GM19240 (cell line): ENCODE measurements around the gene LRRC8B.

Experiments used
- DNase-seq: peaks from one replicate; pipeline ENCODE4 v3.0.0; 2011; ENCODE audit warnings: low spot score; ENCODE audit not compliant: insufficient read length

The LRRC8B gene

DNA sequence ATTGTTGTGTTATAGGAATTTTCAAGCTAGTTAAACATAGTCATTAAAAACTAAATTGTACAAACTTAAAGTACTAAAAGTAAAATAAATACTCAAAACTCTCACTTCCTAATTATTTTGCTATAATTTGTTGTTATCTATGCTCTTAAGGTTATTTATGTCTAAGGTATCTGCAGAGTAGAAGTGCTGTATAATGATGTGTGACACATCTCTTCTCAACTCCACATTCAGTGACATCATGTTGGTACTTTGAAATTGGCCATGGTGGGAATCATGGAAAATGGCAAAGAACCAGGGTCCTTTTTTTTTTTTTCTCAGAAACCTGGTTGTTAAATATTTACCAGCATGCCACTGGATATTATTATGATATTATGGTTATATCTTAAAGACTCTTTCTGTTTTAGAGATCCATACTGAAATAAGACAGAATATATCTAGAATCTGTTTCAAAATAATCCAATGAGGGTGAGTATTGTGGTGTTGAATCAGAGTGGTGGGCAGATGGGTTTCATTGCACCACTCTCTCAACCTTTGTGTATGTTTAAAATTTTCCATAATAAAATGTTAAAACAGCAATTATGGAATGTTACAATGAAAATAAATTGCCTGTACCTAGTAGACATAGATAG, 22.4 kb downstream of the LRRC8B start:
- DNase-seq = no peak

GRCh38 chr1:89547563-89548116, 23.0 kb downstream of the LRRC8B start:
- no peak for DNase-seq

GRCh38 chr1:89548122-89548857, 23.7 kb downstream of the LRRC8B start:
- no peak for DNase-seq

- no peak for DNase-seq
Measured at GRCh38 chr1:89550995-89551394, 26.4 kb downstream of the LRRC8B start.

- no peak for DNase-seq
Measured at GRCh38 chr1:89552471-89553081, 27.9 kb downstream of the LRRC8B start.

DNA sequence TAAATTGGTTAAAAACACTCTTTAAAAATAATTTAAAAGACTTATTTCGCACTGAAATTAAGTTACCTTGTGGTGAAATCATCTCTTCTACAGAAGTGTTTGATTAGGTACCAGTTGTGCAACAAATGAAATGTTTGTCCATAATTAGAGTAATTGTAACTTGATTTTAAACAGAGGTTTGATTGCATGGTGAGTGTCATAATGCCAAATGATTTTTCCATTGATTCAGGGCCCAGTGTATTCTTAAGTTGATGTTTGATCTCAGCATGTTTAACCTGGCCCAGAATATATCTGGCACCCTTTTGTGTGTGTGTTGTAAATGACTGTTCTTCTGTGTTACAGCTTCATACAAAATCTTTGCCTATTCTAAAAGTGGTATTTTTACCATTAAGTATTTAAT, 28.5 kb downstream of the LRRC8B start:
- no peak for DNase-seq

GRCh38 chr1:89555550-89555949, 30.9 kb downstream of the LRRC8B start:
- no peak for DNase-seq

DNA sequence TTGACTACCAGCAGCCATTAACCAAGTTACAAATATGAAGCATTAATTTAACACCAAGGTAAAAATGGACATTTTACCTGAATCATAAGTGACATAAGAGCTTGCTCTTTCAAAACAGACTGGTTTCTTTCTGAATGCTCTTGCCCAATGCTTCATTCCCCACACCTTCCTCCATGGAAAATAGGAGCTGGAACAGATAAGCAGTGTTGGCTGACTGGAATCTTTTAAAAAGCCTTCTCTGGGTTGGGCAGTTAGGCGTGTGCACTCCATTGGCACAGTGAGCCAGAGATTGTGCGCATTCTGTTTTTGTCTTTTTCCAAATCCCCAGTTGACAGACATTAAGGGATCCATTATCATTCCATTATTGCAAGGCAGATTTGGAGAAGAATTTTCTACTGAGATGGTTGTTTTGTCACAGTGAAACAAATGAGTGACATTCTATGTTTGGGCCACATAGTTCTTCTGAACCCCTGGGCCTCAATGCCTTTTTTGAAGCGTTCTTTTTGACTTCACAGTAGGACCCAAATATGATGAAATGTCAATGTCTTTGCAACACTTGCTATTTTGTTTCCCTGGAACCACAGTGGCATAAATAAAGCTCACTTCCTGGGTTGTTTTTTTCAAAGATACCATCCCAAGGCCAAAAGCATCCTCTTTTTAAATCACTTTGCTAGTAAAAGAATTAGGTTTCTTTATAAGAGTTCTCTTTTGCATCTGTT, 32.3 kb downstream of the LRRC8B start:
- no peak for DNase-seq

GRCh38 chr1:89557445-89557825, 32.8 kb downstream of the LRRC8B start:
- no peak for DNase-seq

- DNase-seq = no peak
Measured at GRCh38 chr1:89557956-89558355, 33.3 kb downstream of the LRRC8B start.

GRCh38 chr1:89563957-89564604, 39.5 kb downstream of the LRRC8B start:
- DNase-seq = no peak

DNA sequence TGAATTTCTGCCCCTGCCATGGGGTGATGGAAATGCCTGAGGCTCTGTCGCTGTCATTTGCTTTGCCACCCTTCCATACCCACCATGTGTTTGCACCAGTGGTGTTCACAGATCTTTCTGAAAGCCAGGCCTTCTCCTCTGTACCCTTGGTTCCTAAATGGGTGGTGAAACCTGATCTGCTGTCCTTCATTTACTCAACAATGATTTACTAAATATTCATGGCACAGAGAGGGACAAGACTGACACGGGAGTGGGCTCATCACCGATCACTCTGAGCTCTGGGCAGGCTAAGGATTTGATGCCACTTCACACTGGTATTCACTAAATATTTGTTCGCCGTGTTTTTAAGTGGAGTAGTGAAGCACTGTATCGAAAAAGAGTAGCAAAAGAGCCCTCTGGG, 40.9 kb downstream of the LRRC8B start:
- no peak for DNase-seq

- no peak for DNase-seq
Measured at GRCh38 chr1:89566761-89567174, 42.1 kb downstream of the LRRC8B start.

GRCh38 chr1:89567797-89568196, 43.2 kb downstream of the LRRC8B start:
- DNase-seq = no peak

DNA sequence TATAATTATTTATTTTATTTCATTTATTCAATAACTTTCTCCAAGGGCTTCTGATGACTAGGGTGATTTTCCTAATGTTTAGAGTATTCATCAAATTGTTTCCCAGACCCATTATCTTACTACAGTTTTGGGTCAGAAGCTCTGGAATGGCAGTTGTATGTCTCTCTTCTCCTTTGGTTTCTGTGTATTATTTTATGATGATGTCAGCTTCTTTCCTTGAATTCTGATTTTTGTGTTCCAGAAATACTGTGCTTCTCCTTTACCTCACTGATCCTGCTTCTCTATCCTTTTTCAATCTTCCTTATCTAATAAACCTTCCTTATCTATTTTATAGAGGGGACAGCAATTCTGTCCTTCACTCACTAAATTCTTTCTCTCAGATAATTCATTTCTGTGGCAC, 48.8 kb downstream of the LRRC8B start:
- DNase-seq = no peak

- DNase-seq = no peak
Measured at GRCh38 chr1:89574621-89575020, 50.0 kb downstream of the LRRC8B start.

- no peak for DNase-seq
Measured at GRCh38 chr1:89575207-89575606, 50.6 kb downstream of the LRRC8B start.

DNA sequence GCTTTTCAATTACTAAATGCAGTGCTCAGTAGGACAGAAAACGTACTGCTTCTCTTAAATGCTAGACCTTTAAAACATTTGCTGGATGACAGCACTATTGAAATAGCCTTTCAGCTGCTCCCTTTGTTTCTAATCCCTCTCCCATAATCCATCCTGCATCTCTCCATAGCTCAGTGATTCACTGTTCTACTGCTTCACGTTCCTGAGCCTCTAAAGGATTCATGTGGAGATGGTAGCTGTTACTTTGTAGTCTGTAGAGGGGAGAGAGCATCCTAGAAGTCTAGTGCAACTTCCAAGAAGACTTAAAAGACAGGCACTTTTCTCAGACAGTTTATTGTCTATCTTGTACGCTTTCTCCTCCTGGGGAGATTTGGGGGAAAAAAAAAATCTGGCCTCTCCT, 51.4 kb downstream of the LRRC8B start:
- no peak for DNase-seq

DNA sequence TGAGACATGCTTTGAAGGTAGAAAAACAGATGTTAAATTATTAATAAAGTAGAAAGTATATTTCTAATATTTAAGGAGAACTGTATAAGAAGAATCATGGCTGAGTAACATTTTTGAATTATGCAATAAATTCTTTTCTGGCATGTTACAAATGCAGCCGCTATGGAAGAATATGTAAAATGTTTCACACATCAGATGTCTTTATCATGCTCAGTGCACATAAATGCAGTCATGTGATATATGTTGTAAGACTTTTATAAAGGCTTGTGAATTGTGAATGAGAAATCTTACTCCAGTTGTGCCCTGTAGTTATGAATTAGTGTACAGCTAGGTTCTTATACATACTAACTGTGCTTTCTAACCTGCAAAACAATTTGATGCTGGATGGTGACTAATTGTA, 53.5 kb downstream of the LRRC8B start:
- DNase-seq = no peak

DNA sequence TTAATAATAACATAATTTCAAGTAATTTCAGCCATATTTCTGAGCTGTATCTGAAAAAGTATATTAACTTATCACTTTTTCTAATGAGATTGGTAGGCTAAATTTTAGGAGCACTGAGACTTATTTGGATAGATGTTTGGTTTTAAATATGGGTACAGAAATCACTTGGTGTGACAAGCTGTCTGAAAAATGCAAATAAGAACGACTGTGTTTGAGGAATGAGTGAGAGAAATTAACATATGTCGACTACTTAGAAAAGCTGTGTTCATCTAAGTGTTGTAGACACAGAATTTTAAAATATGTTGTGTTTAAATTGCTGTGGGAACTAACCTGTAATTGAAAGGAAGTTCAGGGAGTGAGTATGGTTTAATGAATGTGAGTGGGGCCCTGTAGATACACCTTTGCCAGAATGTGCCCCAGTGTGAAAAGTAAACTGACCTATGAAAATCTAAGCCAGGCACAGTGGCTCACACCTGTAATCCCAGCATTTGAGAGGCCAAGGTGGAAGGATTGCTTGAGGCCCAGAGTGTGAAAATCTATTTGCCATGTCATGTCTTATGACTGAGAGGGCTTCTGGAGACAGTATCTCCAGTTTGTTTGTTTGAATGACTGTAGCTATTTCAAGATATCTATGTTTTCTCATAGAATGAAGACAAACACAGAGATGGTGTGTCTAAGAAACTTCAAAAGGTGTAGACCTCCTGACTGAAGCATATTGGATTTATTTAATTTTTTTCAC, 54.5 kb downstream of the LRRC8B start:
- DNase-seq = no peak

DNA sequence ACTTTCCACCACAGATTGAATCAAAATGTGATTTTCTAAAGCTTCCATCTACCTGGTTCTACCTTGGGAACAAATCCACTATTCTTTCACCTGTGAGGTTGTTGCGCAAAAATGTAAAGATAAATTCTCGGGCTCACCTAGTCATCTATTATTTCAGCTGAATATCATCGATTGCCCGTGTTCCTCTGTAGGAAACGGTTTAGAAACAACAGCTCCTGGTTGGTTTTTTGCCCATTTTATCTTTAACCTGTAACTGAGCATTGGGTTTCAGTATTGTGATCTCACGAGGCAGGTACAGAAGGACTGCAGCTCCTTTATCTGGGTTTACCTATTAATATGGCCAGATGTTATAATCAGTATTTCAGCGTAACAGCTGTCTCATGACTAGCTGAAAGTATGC, 55.4 kb downstream of the LRRC8B start:
- no peak for DNase-seq
